Measurements from ENCODE around the gene ZFAND6. TPM values are rescaled to one million over a fixed set of nuclear protein-coding genes. Genes with fewer than 3 reads are reported as not detected.

ZFAND6 gene
- total and polyA plus RNA-seq, 5 experiments from 2014 or later = 70.4 to 105 (median 100.0) TPM

DNA sequence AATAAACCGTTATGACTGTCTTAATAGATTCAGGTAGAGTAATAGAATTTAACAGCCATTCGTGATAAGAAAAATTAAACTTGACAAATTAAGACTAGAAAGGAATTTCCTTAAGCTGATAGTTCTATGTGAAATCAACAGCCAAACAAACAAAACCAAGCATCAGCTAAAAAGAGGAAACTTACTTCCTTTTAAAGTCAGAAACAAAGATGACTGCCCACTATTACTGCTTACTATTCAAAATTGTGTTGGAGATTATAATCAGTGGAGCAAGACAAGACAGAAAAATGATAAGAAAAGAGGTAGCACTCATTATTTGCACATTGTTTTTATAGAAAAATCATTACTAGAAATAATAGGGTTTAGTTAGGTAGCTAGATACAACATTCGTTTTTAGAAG, 79.5 kb downstream of the ZFAND6 start:
- H3K4me3 Mint-ChIP-seq = no peak overlapping the region
- H3K4me1 Mint-ChIP-seq = no peaks in the 10 kb centered on the region
- DNase-seq (no peak), ATAC-seq (no peak)
- H3K27ac Mint-ChIP-seq = no peak overlapping the region
- no peaks in the 10 kb centered on the region for H3K9me3 Mint-ChIP-seq
- peaks cover 0 to 45% (median 19%) of the 10 kb centered on the region in 3 donors for H3K36me3 Mint-ChIP-seq
- POLR2A ChIA-PET = no interaction called here
- H3K27me3 Mint-ChIP-seq = no peaks in the 10 kb centered on the region

DNA sequence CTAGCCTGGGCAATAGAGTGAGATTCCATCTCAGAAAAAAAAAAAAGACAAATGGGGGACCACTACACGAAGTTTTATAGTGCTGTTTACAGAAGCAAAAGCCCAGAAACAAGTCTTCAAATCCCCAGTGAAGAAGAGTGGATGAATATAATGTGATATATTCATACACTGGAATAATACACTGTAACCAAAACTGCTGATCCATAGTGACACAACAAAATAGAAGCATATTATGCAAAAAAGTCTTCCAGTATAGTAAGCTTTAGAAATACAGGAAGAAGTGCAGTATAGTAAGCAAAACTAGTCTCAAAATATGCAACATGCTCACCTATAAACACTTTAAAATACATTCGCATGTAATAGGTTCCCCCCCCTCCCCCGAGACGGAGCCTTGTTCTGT, 81.4 kb downstream of the ZFAND6 start:
- H3K27ac Mint-ChIP-seq = no peak overlapping the region
- H3K27me3 Mint-ChIP-seq = no peaks in the 10 kb centered on the region
- H3K9me3 Mint-ChIP-seq = peaks cover 0 to 2% (median 0%) of the 10 kb centered on the region in 9 donors
- H3K36me3 Mint-ChIP-seq = peaks cover 0 to 26% (median 13%) of the 10 kb centered on the region in 3 donors
- POLR2A ChIA-PET = no interaction called here
- no peak for ATAC-seq
- H3K4me3 Mint-ChIP-seq = no peak overlapping the region
- no peak for DNase-seq
- H3K4me1 Mint-ChIP-seq = no peaks in the 10 kb centered on the region

- peaks cover 0 to 9% (median 0%) of the 10 kb centered on the region in 9 donors for H3K9me3 Mint-ChIP-seq
- H3K4me3 Mint-ChIP-seq = no peak overlapping the region
- no peak overlapping the region for H3K27ac Mint-ChIP-seq
- H3K4me1 Mint-ChIP-seq = no peaks in the 10 kb centered on the region
- ATAC-seq (no peak), DNase-seq (no peak)
- H3K36me3 Mint-ChIP-seq = peaks cover 0 to 17% (median 10%) of the 10 kb centered on the region in 3 donors
- no peaks in the 10 kb centered on the region for H3K27me3 Mint-ChIP-seq
- POLR2A ChIA-PET = no interaction called here
Measured at GRCh38 chr15:80141916-80142598, 82.6 kb downstream of the ZFAND6 start.

DNA sequence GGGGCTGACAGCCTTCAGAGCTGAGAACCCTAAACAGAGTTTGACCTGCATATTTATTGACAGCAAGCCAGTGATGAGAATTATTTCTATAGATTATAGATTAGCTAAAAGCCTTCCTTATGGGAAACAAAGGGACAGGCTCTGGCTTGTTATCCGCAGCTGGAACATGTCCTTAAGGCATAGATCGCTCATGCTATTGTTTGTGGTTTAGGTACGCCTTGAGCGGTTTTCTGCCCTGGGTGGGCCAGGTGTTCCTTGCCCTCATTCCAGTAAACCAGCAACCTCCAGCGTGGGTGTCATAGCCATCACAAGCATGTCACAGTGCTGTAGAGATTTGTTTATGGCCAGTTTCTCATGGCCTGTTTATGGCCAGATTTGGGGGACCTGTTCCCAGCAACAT, 83.2 kb downstream of the ZFAND6 start:
- Mint-ChIP-seq H3K27me3 (no peaks in the 10 kb centered on the region), H3K27ac (no peak overlapping the region), H3K36me3 (peaks cover 0 to 11% (median 4%) of the 10 kb centered on the region in 3 donors), H3K4me1 (no peaks in the 10 kb centered on the region), H3K9me3 (peaks cover 0 to 9% (median 0%) of the 10 kb centered on the region in 9 donors), H3K4me3 (no peak overlapping the region)
- DNase-seq = no peak
- POLR2A ChIA-PET = no interaction called here
- ATAC-seq = no peak

DNA sequence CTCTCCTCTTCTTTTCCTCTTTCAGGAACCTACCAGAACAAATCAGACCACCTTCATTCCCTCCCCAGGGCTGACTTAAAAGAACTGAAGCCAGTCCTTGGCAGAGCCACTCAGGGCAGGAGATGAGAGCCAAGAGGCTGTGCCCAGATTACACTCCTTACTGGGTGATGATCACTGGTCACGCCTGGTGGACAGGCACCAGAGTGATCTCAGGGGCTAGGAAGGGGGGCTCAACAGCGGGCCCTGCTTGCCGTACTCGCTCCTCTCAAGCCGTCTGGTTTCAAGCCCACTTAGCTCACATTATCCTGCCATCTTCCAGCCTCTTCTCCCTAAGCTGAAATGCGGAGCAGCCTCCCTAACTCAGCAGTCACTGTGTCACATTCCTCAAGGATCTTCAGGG, 91.7 kb downstream of the ZFAND6 start:
- POLR2A ChIA-PET = interaction anchor here (1.5 to 3.0 kb wide), 2 partner anchors 10 to 91 kb away, joined by 3 to 21 read pairs; partner anchors contain the start of gene ZFAND6
- H3K27ac Mint-ChIP-seq = peak overlapping the region in 3 of 10 donors; percentile 40 to 88 (median 66)
- H3K36me3 Mint-ChIP-seq = no peaks in the 10 kb centered on the region
- peaks cover 7 to 29% (median 12%) of the 10 kb centered on the region in 4 donors for H3K4me1 Mint-ChIP-seq
- peak overlapping the region in 6 of 10 donors; percentile 9 to 37 (median 22) for H3K4me3 Mint-ChIP-seq
- DNase-seq (no peak), ATAC-seq (no peak)
- H3K27me3 Mint-ChIP-seq = no peaks in the 10 kb centered on the region
- peaks cover 0 to 8% (median 0%) of the 10 kb centered on the region in 9 donors for H3K9me3 Mint-ChIP-seq

- no peaks in the 10 kb centered on the region for H3K36me3 Mint-ChIP-seq
- peak overlapping the region; percentile 80 to 92 (median 86) for H3K4me3 Mint-ChIP-seq
- H3K4me1 Mint-ChIP-seq = peaks cover 7 to 29% (median 12%) of the 10 kb centered on the region in 4 donors
- H3K27ac Mint-ChIP-seq = peak overlapping the region in 8 of 10 donors; percentile 5 to 93 (median 85)
- POLR2A ChIA-PET = interaction anchor here (1.5 to 3.0 kb wide), 2 partner anchors 9 to 92 kb away, joined by 3 to 21 read pairs; partner anchors contain the start of gene ZFAND6
- peaks cover 0 to 4% (median 0%) of the 10 kb centered on the region in 9 donors for H3K9me3 Mint-ChIP-seq
- no peaks in the 10 kb centered on the region for H3K27me3 Mint-ChIP-seq
- DNase-seq = no peak
- ATAC-seq = no peak
Measured at GRCh38 chr15:80151576-80151975, 92.1 kb downstream of the ZFAND6 start.

DNA sequence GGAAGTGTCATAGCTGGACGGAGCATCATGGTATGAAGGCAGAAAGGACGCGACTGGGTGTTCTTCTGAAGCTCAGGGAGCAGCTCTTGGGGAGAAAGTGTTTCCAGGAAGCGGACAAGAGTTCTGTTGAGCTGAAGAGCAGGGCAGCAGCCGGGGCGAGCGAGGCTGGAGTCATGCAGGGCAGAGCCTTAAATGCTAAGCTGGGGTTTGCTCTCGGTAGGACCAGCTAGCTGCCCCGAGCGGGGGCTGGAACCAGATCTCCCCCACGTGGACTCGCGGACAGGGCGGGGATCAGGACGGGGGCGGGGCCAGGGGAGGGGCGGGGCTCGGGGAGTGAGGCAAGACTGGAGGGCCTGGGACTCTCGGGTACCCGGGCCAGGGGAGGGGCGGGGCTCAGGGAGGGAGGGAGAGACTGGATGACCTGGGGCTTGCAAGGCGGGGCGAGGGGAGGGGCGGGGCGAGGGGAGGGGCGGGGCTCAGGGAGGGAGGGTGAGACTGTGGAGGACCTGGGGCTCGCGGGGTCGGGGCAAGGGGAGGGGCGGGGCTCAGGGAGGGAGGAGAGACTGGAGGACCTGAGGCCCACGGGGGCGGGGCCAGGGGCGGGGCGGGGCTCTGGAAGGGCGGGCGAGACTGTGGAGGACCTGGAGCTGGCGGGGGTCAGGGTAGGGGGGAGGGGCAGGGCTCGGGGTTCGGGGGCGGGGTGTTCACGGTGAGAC, 92.9 kb downstream of the ZFAND6 start:
- POLR2A ChIA-PET = interaction anchor here (1.1 to 3.0 kb wide), 3 partner anchors 8 to 92 kb away, joined by 3 to 21 read pairs (median 3); partner anchors contain the start of gene ZFAND6
- peak overlapping the region; percentile 81 to 92 (median 88) for H3K4me3 Mint-ChIP-seq
- H3K27ac Mint-ChIP-seq = peak overlapping the region; percentile 5 to 93 (median 88)
- no peaks in the 10 kb centered on the region for H3K9me3 Mint-ChIP-seq
- H3K36me3 Mint-ChIP-seq = no peaks in the 10 kb centered on the region
- H3K4me1 Mint-ChIP-seq = peaks cover 7 to 29% (median 12%) of the 10 kb centered on the region in 4 donors
- DNase-seq (peak; percentile 60 to 96 (median 74)), ATAC-seq (peak; percentile 66 to 71)
- H3K27me3 Mint-ChIP-seq = no peaks in the 10 kb centered on the region

- DNase-seq (peak in 8 of 10 donors; percentile 6 to 49 (median 23)), ATAC-seq (peak; percentile 54 to 69)
- H3K9me3 Mint-ChIP-seq = no peaks in the 10 kb centered on the region
- H3K27ac Mint-ChIP-seq = peak within 1 kb of the TSS; percentile 77 to 95 (median 89)
- H3K27me3 Mint-ChIP-seq = no peaks in the 10 kb centered on the region
- peaks cover 7 to 29% (median 12%) of the 10 kb centered on the region in 4 donors for H3K4me1 Mint-ChIP-seq
- no peaks in the 10 kb centered on the region for H3K36me3 Mint-ChIP-seq
- peak within 1 kb of the TSS; percentile 84 to 92 (median 90) for H3K4me3 Mint-ChIP-seq
- POLR2A ChIA-PET = interaction anchor here (0.6 to 3.0 kb wide), 3 partner anchors 9 to 93 kb away, joined by 3 to 21 read pairs (median 3); partner anchors contain the start of gene ZFAND6
Measured at GRCh38 chr15:80152896-80153876, 93.7 kb downstream of the ZFAND6 start, which contains the start of gene FAH. FAH (plus strand) TSS chr15:80152999; CDS start chr15:80153055, 56 bp downstream.

- no peaks in the 10 kb centered on the region for H3K27me3 Mint-ChIP-seq
- H3K9me3 Mint-ChIP-seq = no peaks in the 10 kb centered on the region
- peak overlapping the region in 5 of 10 donors; percentile 9 to 91 (median 77) for H3K27ac Mint-ChIP-seq
- peaks cover 7 to 29% (median 12%) of the 10 kb centered on the region in 4 donors for H3K4me1 Mint-ChIP-seq
- peak overlapping the region; percentile 31 to 92 (median 89) for H3K4me3 Mint-ChIP-seq
- DNase-seq = no peak
- H3K36me3 Mint-ChIP-seq = peaks cover 0 to 3% (median 0%) of the 10 kb centered on the region in 3 donors
- POLR2A ChIA-PET = interaction anchor here (1.0 kb wide), 1 partner anchor 94 kb away, joined by 4 read pairs; the partner anchor contains the start of gene ZFAND6
- ATAC-seq = no peak
Measured at GRCh38 chr15:80153900-80154299, 94.4 kb downstream of the ZFAND6 start.

GRCh38 chr15:80154336-80154735, 94.9 kb downstream of the ZFAND6 start:
- POLR2A ChIA-PET = interaction anchor here (1.0 kb wide), 1 partner anchor 95 kb away, joined by 4 read pairs; the partner anchor contains the start of gene ZFAND6
- H3K4me1 Mint-ChIP-seq = peaks cover 7 to 31% (median 12%) of the 10 kb centered on the region in 4 donors
- ATAC-seq (no peak), DNase-seq (no peak)
- peaks cover 0 to 4% (median 0%) of the 10 kb centered on the region in 3 donors for H3K36me3 Mint-ChIP-seq
- no peaks in the 10 kb centered on the region for H3K27me3 Mint-ChIP-seq
- no peaks in the 10 kb centered on the region for H3K9me3 Mint-ChIP-seq
- H3K4me3 Mint-ChIP-seq = peak overlapping the region in 8 of 10 donors; percentile 5 to 92 (median 87)
- no peak overlapping the region for H3K27ac Mint-ChIP-seq

- H3K27ac Mint-ChIP-seq = peak overlapping the region in 4 of 10 donors; percentile 27 to 70 (median 48)
- H3K4me3 Mint-ChIP-seq = peak overlapping the region in 4 of 10 donors; percentile 42 to 90 (median 44)
- H3K4me1 Mint-ChIP-seq = peaks cover 7 to 37% (median 12%) of the 10 kb centered on the region in 4 donors
- DNase-seq = no peak
- peaks cover 0 to 6% (median 2%) of the 10 kb centered on the region in 3 donors for H3K36me3 Mint-ChIP-seq
- H3K9me3 Mint-ChIP-seq = no peaks in the 10 kb centered on the region
- ATAC-seq = no peak
- POLR2A ChIA-PET = interaction anchor here (1.0 kb wide), 1 partner anchor 95 kb away, joined by 4 read pairs; the partner anchor contains the start of gene ZFAND6
- H3K27me3 Mint-ChIP-seq = no peaks in the 10 kb centered on the region
Measured at GRCh38 chr15:80155001-80155377, 95.5 kb downstream of the ZFAND6 start.
